Myometrial cell (primary cell): Measurements from ENCODE around the gene FUZ. TPM values are rescaled to one million over a fixed set of nuclear protein-coding genes. Genes with fewer than 3 reads are reported as not detected.

ENCODE experiments used
- total RNA-seq: library from RNA; depleted of rRNA; stranded (reverse); fragments of >200 nt; gene quantifications from 2 replicates; pipeline ENCODE4 v1.2.3, GENCODE V29; 2015

Gene FUZ
- total RNA-seq, result 24.1 and 28.8 TPM in 2 replicates

GRCh38 chr19:49812997-49813861 lies at the start of gene FUZ:
TSS of gene FUZ (minus strand) at chr19:49813292. CDS start at chr19:49813106, 186 bp downstream.

DNA sequence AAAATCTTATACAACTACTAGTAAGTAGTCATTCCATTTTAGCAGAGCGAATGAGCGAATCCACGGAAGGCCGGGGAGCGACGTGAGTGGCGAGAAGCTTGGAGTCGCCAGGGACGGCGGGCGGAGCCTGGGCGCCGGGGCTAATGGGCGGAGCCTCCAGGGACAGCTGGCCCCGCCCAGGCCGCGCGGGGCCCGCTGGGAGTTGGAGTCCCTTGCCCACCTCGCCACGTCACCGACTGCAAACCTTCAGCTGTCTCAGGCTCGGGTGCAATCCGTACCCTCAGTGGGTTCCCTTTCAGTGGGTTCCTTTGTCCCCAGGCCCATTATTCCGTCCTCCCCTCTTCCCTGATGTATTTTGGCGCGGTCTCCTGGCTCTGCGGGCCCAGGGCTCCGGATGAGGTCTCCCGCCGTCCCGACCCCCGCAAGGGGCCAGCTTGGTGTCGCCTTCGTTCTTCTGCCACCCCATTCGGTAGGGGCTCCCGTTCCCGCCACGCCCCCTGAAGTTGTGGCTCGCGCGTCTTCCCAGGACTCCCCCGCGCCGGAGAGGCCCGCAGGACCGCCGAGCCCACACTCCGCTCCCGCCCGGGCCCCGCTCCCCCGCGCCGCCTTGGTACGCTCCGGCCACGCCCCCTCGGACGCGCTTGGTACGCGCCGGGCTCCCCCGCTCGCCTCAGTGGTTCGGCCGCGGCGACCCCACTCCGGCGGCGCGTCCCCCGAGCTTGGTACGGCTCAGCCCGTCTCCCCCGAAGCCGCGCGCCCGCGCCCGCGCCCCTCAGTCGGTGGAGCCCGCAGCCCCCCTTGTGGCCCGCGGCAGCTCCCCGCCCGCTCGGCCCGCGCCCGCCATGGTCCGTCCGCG lies 37.6 kb upstream of the FUZ start, which contains the start of gene PTOV1:
PTOV1 (plus strand) TSS at position 673 of the 856 bp plus-strand sequence.

GRCh38 chr19:49817964-49818648 lies 5.0 kb upstream of the FUZ start, which contains the start of gene MED25:
TSS of gene MED25 (plus strand) at chr19:49818289. CDS start at chr19:49818342, 53 bp downstream.

DNA sequence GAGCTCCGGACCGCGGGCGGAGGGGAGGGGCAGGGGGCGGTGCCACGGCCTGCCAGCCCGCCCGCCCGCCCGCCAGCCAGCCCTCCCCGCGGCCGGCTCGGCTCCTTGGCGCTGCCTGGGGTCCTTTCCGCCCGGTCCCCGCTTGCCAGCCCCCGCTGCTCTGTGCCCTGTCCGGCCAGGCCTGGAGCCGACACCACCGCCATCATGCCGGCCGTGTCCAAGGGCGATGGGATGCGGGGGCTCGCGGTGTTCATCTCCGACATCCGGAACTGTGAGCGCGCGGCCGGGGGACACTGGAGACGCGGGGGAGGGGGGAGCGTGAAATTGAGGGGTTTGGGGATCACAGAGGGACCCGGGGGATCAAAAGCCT lies 46.2 kb downstream of the FUZ start, which contains the start of gene AP2A1:
AP2A1 (plus strand) TSS at position 72 of the 370 bp plus-strand sequence; CDS start at position 205, 133 bp downstream.

DNA sequence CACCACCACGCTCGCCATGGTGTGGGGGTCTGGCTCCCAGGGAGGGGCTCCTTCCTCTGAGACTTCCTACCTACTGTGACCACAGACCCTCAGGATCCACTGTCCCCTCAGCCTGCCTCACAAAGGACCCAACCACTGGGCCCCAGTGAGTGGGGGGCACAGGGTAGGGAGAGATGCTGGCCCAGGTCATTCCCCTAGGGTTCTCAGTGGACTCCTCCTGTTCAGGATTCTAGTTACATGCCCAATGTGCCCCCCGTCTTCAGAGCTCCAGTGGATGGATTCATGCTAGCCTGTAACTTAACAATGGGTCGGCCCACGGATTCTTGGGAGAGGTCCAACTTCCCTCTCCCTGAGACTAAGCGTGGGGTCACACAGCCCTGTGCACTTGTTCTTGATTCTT lies 49.9 kb downstream of the FUZ start, which contains the start of gene TSKS:
TSKS (minus strand) TSS at position 77 of the 400 bp plus-strand sequence; CDS start at position 18, 59 bp downstream.

Other genes starting within 250 kb of the FUZ start
- 76.1 and 83.6 TPM in 2 replicates for gene NOSIP, start 232.7 kb downstream of the FUZ start, total RNA-seq
- 0.71 TPM in 1 of 2 replicates, not detected in the other for gene PRRG2, start 232.0 kb downstream of the FUZ start, total RNA-seq
- gene PRR12, start 222.1 kb downstream of the FUZ start, total RNA-seq, result 3.9 and 4.0 TPM in 2 replicates
- gene RRAS, start 173.1 kb downstream of the FUZ start, total RNA-seq, result 111 and 138 TPM in 2 replicates
- 22.9 and 30.3 TPM in 2 replicates for gene SCAF1, start 171.1 kb downstream of the FUZ start, total RNA-seq
- gene IRF3, start 147.4 kb downstream of the FUZ start, total RNA-seq, result 61.7 and 64.0 TPM in 2 replicates
- 25.7 and 36.3 TPM in 2 replicates for gene BCL2L12, start 147.4 kb downstream of the FUZ start, total RNA-seq
- gene PRMT1, start 136.0 kb downstream of the FUZ start, total RNA-seq, result 423 and 449 TPM in 2 replicates
- 0.86 and 2.3 TPM in 2 replicates for gene ADM5, start 123.7 kb downstream of the FUZ start, total RNA-seq
- 35.7 and 43.8 TPM in 2 replicates for gene CPT1C, start 122.2 kb downstream of the FUZ start, total RNA-seq
- 0.18 and 0.58 TPM in 2 replicates for gene TSKS, start 50.0 kb downstream of the FUZ start, total RNA-seq
- 163 and 186 TPM in 2 replicates for gene AP2A1, start 46.3 kb downstream of the FUZ start, total RNA-seq
- 26.2 and 27.3 TPM in 2 replicates for gene MED25, start 5.0 kb upstream of the FUZ start, total RNA-seq
- 67.3 and 98.9 TPM in 2 replicates for gene PTOV1, start 37.9 kb upstream of the FUZ start, total RNA-seq
- 52.5 and 76.4 TPM in 2 replicates for gene PNKP, start 54.3 kb upstream of the FUZ start, total RNA-seq
- 27.6 and 37.5 TPM in 2 replicates for gene AKT1S1, start 64.1 kb upstream of the FUZ start, total RNA-seq
- gene TBC1D17, start 64.4 kb upstream of the FUZ start, total RNA-seq, result 26.2 and 48.1 TPM in 2 replicates
- gene IL4I1, start 83.6 kb upstream of the FUZ start, total RNA-seq, result not detected in 2 replicates
- 14.0 and 20.2 TPM in 2 replicates for gene ATF5, start 115.9 kb upstream of the FUZ start, total RNA-seq
- gene NUP62, start 116.2 kb upstream of the FUZ start, total RNA-seq, result 28.8 and 33.1 TPM in 2 replicates
- gene SIGLEC11, start 147.9 kb upstream of the FUZ start, total RNA-seq, result not detected in 2 replicates
- gene VRK3, start 212.1 kb upstream of the FUZ start, total RNA-seq, result 36.3 and 38.1 TPM in 2 replicates
- gene ZNF473, start 212.7 kb upstream of the FUZ start, total RNA-seq, result 3.7 TPM in 2 replicates